GF-D8 (cell line): ENCODE measurements around the gene TANC2.

Experiments
- DNase-seq: peaks from one replicate; lab custom pipeline; 2025; lab: John Stamatoyannopoulos, UW

Gene TANC2

DNA sequence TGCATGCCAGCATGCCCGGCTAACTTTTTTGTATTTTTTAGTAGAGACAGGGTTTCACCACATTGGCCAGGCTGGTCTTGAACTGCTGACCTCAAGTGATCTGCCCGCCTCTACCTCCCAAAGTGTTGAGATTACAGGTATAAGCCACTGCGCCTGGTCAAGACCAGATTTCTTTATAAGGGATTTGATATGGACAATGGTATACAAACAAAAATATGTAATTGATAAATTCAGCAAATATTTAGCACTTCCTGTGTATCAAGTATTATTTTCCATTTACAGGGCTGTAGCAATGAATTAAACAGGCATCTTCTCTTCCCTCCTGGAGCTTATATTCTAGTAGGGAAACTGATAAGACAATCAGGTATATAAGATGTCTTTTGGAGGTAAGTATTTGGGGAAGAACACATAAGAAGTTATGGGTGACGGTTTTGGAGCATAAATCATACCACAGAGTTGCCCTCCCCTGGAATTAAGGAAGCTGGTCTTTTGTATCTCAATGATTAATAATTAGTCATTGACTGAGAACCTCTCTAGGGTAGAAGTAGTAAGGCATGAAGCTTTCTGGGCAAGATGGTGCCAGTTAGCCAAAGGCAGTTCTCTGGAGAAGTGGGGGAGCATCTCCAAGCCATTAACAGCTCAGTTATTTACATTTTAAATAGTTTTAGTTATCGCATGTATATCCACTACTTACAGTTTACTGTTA, 35.8 kb downstream of the TANC2 start:
- DNase-seq: no peak

DNA sequence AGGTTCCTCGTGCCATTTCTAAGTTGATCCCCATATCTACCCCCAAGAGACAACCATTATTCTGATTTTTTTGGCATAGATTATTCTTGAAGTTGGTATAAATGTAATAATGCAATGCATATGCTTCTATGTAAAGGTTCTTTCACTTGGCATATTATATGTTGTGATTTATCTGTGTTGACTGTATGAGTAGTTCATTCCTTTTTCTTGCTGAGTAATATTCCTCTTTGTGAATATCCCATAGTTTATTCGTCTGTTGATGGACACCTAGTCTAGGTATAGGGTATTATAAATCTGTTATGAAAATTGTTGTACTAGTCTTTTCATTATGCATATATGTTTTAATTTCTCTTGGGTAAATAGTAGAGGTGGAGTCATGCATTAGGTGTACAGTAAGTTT, 36.6 kb downstream of the TANC2 start:
- DNase-seq: no peak

DNA sequence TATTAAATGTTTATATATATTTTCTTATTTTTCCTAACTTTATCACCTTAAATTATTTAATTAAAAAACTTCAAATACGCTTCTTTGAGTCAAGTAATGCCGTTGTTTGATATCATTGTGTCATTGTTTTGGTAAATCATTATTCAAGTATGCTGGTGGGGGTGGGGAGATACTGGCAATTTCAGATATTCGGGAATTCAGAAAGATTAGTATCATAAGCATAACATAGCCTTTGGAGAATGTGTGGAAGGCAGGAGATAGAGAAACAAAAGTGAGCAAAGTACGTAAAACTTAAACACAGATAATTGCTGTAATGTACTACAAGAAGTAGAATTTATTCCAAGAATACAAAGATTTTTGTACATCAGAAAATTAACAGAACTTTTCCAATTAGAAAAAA, 49.8 kb downstream of the TANC2 start:
- DNase-seq: no peak
